CD4-positive, alpha-beta T cell treated with Interleukin-15 for 4 hours (primary cell): ENCODE results near the gene SMIM10.
A peak's percentile ranks its signal among the peaks of the same experiment; 100 is the strongest.
"Not testable (repeated sequence)": the region's sequence is repeated elsewhere in the genome, so short reads cannot be mapped to it uniquely, and the experiment has no call there.

ENCODE experiments used
- DNase-seq: peaks from one replicate; pipeline ENCODE4 v3.0.0-alpha.2; 2020; ENCODE audit warnings: low spot score

Gene SMIM10

GRCh38 chrX:134990801-134991481 lies at the start of gene SMIM10:
Gene SMIM10 (plus strand): TSS chrX:134990991. CDS start chrX:134991096, 105 bp downstream.
- no peak for DNase-seq

GRCh38 chrX:134946364-134946763 lies 44.4 kb upstream of the SMIM10 start:
- DNase-seq = not testable (repeated sequence)

- DNase-seq = no peak
Observed at GRCh38 chrX:134948333-134949241, 42.2 kb upstream of the SMIM10 start.

DNA sequence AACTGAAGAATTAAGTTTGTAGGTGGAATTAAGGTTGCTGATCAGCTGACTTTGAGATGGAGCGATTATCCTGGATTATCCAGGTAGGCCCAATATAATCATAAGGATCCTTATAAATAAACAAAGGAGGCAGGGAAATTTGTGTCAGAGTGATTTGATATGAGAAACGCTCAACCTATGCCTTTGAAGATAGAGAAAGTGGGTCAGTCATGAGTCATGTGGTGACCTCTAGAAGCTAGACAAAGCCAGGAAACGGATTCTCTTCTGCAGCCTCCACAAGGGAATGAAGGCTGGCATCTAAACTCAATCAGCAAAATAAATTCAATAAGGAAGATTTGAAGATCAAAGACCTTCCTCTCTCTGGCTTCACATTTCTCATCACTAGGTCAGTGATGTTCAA lies 41.5 kb upstream of the SMIM10 start:
- DNase-seq = no peak

DNA sequence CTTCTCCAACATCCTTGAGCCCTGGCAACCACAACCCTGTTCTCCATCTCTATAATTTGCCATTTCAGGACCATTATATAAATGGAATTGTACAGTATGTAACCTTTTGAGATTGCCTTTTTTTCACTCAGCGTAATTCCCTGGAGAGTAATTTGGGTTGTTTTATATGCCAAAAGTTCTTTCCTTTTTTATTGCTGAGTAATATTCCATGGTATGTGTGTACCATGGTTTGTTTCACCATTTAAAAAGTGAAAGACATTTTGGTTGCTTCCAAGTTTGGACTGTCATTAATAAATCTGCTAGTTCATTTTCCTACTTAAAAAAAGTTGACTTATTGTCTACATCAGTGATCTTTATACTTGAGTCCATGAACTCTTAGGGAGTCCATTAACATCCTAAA lies 33.0 kb upstream of the SMIM10 start:
- no peak for DNase-seq

GRCh38 chrX:134960366-134960765 lies 30.4 kb upstream of the SMIM10 start:
- not testable (repeated sequence) for DNase-seq

- no peak for DNase-seq
Observed at GRCh38 chrX:134963041-134963440, 27.8 kb upstream of the SMIM10 start.

- DNase-seq = no peak
Observed at GRCh38 chrX:134969726-134970125, 21.1 kb upstream of the SMIM10 start.

DNA sequence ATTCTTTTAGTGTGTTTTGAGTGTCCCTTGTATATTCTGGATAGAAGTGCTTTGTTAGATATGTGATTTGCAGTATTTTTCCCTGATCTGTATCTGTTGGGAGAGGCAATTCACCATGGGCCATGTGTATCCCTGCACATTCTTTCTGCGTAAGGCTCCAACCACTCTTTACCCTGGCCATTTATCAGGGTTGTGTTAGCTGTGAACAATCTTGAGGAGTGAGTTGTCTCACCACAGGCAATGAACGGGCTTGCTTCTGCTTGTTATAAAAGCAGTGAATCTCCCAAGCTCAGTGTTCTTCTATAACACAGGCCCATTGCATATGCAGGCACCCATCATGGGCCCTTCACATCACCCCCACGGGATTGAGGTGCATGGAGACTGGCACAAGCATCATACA lies 18.9 kb upstream of the SMIM10 start:
- DNase-seq = no peak

DNA sequence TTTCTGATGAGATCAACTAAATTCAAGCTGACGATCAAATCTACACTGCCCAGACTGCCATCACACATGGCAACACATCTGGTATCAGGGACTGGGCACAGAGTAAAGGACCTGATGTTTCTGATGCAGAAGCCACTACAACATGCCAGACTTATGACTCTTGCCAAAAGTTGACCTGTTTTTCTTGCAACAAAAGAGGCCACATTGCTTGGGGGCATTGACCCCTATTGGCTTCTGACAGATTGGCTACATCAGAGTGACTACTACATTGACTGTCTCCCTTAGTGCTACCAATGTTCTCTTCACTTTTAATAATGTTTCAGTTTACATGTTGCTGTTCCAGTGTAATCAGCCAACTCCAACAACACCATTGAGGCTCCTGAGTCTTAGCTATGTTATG lies 15.3 kb upstream of the SMIM10 start:
- DNase-seq = no peak

GRCh38 chrX:134981910-134982309 lies 8.9 kb upstream of the SMIM10 start:
- no peak for DNase-seq

GRCh38 chrX:134982748-134983147 lies 8.0 kb upstream of the SMIM10 start:
- DNase-seq = no peak

DNA sequence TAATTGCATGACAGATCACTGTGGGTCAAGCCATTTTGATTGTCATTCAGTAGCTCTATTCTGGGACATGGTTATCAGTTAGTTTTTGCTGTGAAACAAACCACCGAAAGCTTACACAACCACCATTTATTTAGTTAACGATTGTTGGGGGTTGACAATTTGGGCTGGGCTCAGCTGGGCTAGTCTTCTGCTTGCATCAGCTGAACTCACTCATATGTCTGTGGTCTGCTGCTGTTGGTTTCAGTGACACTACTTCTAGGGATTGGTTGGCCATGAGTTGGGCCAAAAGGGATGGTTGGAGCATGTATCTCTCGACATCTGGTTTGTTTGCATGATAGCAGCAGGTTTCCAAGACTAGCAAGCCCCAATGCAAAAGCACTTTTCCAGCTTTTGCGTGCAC lies 5.3 kb upstream of the SMIM10 start:
- DNase-seq = no peak

- no peak for DNase-seq
Observed at GRCh38 chrX:134990475-134990800, 353 bp upstream of the SMIM10 start.

DNA sequence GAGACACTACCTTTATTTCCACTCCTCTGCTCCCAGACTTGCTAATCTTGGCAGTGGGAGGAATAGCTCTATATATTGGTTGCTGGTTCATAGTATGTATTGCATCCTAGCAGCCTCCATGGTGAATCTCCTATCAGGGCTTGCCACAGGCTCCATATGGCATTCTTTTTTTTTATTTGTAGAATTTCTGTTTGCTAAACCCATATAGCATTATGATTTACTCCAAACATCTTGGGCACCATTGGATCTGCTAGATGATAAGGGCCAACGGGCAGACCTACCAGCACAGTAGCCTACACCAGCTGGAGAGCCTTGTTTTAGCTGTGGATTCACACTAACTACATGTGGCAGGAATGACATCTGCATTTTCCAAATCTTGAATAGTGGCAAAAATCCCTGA lies 6.9 kb downstream of the SMIM10 start:
- DNase-seq = no peak

GRCh38 chrX:134998246-134998645 lies 7.5 kb downstream of the SMIM10 start:
- DNase-seq = no peak

GRCh38 chrX:134999469-134999868 lies 8.7 kb downstream of the SMIM10 start:
- peak; percentile 9 for DNase-seq

- DNase-seq = no peak
Observed at GRCh38 chrX:135000516-135000915, 9.7 kb downstream of the SMIM10 start.

GRCh38 chrX:135003876-135004623 lies 13.3 kb downstream of the SMIM10 start:
- peak; percentile 88 for DNase-seq

DNA sequence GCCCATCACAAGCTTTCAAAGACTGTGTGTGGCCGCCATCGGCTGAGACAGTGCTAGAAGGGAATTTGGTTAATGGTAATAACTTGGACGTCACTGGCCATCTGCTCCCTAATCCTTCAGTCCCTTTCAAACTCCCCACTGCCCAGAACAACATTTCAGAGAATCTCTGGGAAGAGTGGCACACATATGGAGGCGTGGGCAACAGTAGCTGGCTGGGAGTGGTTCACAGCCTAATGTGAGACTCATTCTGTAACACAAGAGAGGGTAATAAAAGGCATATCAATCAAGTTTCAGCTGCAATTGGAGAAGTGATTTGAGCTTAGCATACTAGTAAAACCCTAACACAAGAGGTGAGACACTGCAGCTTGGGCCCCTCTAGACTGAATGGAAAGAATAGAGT lies 15.4 kb downstream of the SMIM10 start:
- no peak for DNase-seq

DNA sequence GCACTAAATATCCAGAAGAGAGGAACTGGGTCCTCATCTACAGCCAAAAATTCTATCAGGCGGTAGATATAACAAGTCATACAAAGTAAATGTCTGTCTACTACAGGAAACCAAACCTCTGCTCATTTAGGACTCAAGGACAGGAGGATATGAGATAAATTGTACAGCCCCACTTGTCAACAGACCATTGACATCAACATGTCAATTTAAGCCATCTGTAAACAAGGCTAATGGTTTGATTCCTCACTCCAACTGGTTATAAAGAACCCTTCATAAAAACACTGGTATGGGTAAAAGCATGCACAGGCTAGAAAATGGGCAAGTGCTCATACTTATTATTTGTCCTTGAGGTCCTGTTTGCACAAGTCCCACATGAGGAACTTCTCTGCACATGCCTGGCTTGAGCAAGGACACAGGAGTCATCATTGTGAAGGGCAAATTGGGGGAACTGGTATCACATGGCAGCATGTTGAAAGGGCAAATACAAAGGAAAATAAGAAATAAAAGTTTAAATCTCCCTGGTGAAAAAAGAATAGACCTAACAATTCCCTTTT lies 18.3 kb downstream of the SMIM10 start:
- DNase-seq = no peak

DNA sequence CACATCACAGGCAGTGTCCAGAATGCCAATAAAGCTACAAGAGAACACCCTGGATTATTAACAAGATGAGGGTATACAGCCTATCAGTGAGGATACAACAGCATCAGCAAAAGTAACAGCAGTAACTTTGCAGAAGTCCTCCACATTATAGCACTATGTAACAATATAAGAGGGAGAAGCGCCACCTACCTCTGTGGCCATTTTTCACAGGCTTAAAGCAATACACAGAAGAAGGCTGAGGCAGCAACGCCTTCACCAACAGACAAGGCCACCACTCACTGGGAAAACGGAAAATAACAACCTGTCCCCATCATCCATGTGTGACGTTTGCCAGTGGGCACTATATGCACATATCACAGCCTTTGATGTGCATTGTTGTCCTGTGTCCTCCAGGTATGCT lies 19.0 kb downstream of the SMIM10 start:
- DNase-seq = no peak

DNA sequence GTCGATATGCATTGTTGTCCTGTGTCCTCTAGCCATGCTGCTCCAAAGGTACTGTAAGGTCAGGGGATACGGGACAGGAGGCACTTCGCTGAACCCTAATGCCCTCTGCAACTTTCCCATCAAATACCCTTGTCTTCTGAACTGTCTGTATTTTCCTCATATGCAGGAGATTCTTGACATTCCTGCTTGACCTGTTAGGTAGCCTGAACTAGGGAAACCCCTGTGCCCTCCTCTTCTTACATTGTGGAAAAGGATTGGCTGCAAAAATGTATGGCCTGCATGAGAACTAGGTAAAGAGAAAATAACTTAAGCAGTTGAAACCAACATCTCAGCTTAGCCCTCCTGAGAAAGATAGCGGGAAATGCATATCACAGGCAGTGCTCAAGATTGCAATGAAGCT lies 20.1 kb downstream of the SMIM10 start:
- no peak for DNase-seq
